ENCODE data around the gene SRM.
A peak's percentile ranks its signal among the peaks of the same experiment; 100 is the strongest.

GRCh38 chr1:11024874-11025203 is 35.0 kb downstream of the SRM start:
- TF ChIP-seq, protein P1, sequence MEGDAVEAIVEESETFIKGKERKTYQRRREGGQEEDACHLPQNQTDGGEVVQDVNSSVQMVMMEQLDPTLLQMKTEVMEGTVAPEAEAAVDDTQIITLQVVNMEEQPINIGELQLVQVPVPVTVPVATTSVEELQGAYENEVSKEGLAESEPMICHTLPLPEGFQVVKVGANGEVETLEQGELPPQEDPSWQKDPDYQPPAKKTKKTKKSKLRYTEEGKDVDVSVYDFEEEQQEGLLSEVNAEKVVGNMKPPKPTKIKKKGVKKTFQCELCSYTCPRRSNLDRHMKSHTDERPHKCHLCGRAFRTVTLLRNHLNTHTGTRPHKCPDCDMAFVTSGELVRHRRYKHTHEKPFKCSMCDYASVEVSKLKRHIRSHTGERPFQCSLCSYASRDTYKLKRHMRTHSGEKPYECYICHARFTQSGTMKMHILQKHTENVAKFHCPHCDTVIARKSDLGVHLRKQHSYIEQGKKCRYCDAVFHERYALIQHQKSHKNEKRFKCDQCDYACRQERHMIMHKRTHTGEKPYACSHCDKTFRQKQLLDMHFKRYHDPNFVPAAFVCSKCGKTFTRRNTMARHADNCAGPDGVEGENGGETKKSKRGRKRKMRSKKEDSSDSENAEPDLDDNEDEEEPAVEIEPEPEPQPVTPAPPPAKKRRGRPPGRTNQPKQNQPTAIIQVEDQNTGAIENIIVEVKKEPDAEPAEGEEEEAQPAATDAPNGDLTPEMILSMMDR (IDR thresholded peaks at IDR 0.05), result no peak
- TF ChIP-seq, protein P2, sequence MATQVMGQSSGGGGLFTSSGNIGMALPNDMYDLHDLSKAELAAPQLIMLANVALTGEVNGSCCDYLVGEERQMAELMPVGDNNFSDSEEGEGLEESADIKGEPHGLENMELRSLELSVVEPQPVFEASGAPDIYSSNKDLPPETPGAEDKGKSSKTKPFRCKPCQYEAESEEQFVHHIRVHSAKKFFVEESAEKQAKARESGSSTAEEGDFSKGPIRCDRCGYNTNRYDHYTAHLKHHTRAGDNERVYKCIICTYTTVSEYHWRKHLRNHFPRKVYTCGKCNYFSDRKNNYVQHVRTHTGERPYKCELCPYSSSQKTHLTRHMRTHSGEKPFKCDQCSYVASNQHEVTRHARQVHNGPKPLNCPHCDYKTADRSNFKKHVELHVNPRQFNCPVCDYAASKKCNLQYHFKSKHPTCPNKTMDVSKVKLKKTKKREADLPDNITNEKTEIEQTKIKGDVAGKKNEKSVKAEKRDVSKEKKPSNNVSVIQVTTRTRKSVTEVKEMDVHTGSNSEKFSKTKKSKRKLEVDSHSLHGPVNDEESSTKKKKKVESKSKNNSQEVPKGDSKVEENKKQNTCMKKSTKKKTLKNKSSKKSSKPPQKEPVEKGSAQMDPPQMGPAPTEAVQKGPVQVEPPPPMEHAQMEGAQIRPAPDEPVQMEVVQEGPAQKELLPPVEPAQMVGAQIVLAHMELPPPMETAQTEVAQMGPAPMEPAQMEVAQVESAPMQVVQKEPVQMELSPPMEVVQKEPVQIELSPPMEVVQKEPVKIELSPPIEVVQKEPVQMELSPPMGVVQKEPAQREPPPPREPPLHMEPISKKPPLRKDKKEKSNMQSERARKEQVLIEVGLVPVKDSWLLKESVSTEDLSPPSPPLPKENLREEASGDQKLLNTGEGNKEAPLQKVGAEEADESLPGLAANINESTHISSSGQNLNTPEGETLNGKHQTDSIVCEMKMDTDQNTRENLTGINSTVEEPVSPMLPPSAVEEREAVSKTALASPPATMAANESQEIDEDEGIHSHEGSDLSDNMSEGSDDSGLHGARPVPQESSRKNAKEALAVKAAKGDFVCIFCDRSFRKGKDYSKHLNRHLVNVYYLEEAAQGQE (IDR thresholded peaks at IDR 0.05; ENCODE audit: insufficient read depth in 1 of 2, low read depth in 2 of 2, low read length in 1 of 2), result no peak
- 0 out of 2 replicates have a peak, but pooled peaks have one; percentile 24 for TF ChIP-seq POLR2AphosphoS5 (IDR thresholded peaks at IDR 0.05; ENCODE audit: low read depth, low read length)
- TF ChIP-seq SIN3A (IDR thresholded peaks at IDR 0.05; ENCODE audit: borderline replicate concordance, insufficient read depth, low read depth, low read length), result no peak
- TF ChIP-seq TCF7L2 (IDR thresholded peaks at IDR 0.05; ENCODE audit: low read depth, low read length), result no peak
